ENCODE results near the gene MPP3.

MPP3 gene

GRCh38 chr17:43849116-43849515 lies 16.2 kb upstream of the MPP3 start:
- TF ChIP-seq TAF1 (IDR thresholded peaks at IDR 0.05; ENCODE audit: low read depth), result no peak
- no peak for TF ChIP-seq NFIC (IDR thresholded peaks at IDR 0.05)
- no peak for TF ChIP-seq EP300 (IDR thresholded peaks at IDR 0.05; ENCODE audit: borderline replicate concordance)
- TF ChIP-seq EGR1 (IDR thresholded peaks at IDR 0.05), result no peak
- TF ChIP-seq USF1 (IDR thresholded peaks at IDR 0.05), result no peak
- no peak for TF ChIP-seq TEAD4 (IDR thresholded peaks at IDR 0.05)
- no peak for TF ChIP-seq FOXM1 (IDR thresholded peaks at IDR 0.05; ENCODE audit: borderline replicate concordance, low read depth)
- no peak for TF ChIP-seq RAD21 (IDR thresholded peaks at IDR 0.05; ENCODE audit: low read depth)
- TF ChIP-seq ZBTB7A (IDR thresholded peaks at IDR 0.05; ENCODE audit: low read depth), result no peak
- no peak for TF ChIP-seq REST (IDR thresholded peaks at IDR 0.05; ENCODE audit: low read depth)
- no peak for TF ChIP-seq CREB1 (IDR thresholded peaks at IDR 0.05; ENCODE audit: low read depth)
- TF ChIP-seq YY1 (IDR thresholded peaks at IDR 0.05; ENCODE audit: low read depth), result no peak
- TF ChIP-seq TCF12 (IDR thresholded peaks at IDR 0.05; ENCODE audit: low read depth), result no peak
- no peak for TF ChIP-seq CEBPB (IDR thresholded peaks at IDR 0.05)
- TF ChIP-seq MAX (IDR thresholded peaks at IDR 0.05), result no peak

- TF ChIP-seq ZBTB7A (IDR thresholded peaks at IDR 0.05; ENCODE audit: low read depth), result no peak
- TF ChIP-seq YY1 (IDR thresholded peaks at IDR 0.05; ENCODE audit: low read depth), result no peak
- no peak for TF ChIP-seq CEBPB (IDR thresholded peaks at IDR 0.05)
- no peak for TF ChIP-seq EGR1 (IDR thresholded peaks at IDR 0.05)
- TF ChIP-seq REST (IDR thresholded peaks at IDR 0.05; ENCODE audit: low read depth), result no peak
- no peak for TF ChIP-seq RAD21 (IDR thresholded peaks at IDR 0.05; ENCODE audit: low read depth)
- no peak for TF ChIP-seq TAF1 (IDR thresholded peaks at IDR 0.05; ENCODE audit: low read depth)
- TF ChIP-seq MAX (IDR thresholded peaks at IDR 0.05), result no peak
- TF ChIP-seq TEAD4 (IDR thresholded peaks at IDR 0.05), result no peak
- no peak for TF ChIP-seq NFIC (IDR thresholded peaks at IDR 0.05)
- no peak for TF ChIP-seq EP300 (IDR thresholded peaks at IDR 0.05; ENCODE audit: borderline replicate concordance)
- no peak for TF ChIP-seq FOXM1 (IDR thresholded peaks at IDR 0.05; ENCODE audit: borderline replicate concordance, low read depth)
- TF ChIP-seq USF1 (IDR thresholded peaks at IDR 0.05), result no peak
- no peak for TF ChIP-seq CREB1 (IDR thresholded peaks at IDR 0.05; ENCODE audit: low read depth)
- no peak for TF ChIP-seq TCF12 (IDR thresholded peaks at IDR 0.05; ENCODE audit: low read depth)
These were observed 15.7 kb upstream of the MPP3 start for GRCh38 chr17:43848601-43849000.

GRCh38 chr17:43846963-43847371 lies 14.0 kb upstream of the MPP3 start, which contains the start of gene CD300LG:
Gene CD300LG (plus strand): TSS chr17:43847176. CDS start chr17:43847217, 41 bp downstream.
- TF ChIP-seq FOXM1 (IDR thresholded peaks at IDR 0.05; ENCODE audit: borderline replicate concordance, low read depth), result no peak
- TF ChIP-seq TCF12 (IDR thresholded peaks at IDR 0.05; ENCODE audit: low read depth), result no peak
- TF ChIP-seq EGR1 (IDR thresholded peaks at IDR 0.05), result no peak
- no peak for TF ChIP-seq NFIC (IDR thresholded peaks at IDR 0.05)
- no peak for TF ChIP-seq MAX (IDR thresholded peaks at IDR 0.05)

GRCh38 chr17:43846221-43846712 lies 13.3 kb upstream of the MPP3 start:
- TF ChIP-seq REST (IDR thresholded peaks at IDR 0.05; ENCODE audit: low read depth) (no peak), USF1 (IDR thresholded peaks at IDR 0.05) (no peak), ZBTB7A (IDR thresholded peaks at IDR 0.05; ENCODE audit: low read depth) (peak; percentile 82; the same call in 1 of the 2 replicates), EGR1 (IDR thresholded peaks at IDR 0.05) (no peak), TAF1 (IDR thresholded peaks at IDR 0.05; ENCODE audit: low read depth) (no peak), RAD21 (IDR thresholded peaks at IDR 0.05; ENCODE audit: low read depth) (peak; percentile 91), TCF12 (IDR thresholded peaks at IDR 0.05; ENCODE audit: low read depth) (no peak), CREB1 (IDR thresholded peaks at IDR 0.05; ENCODE audit: low read depth) (no peak), TEAD4 (IDR thresholded peaks at IDR 0.05) (no peak), EP300 (IDR thresholded peaks at IDR 0.05; ENCODE audit: borderline replicate concordance) (no peak), CEBPB (IDR thresholded peaks at IDR 0.05) (no peak), MAX (IDR thresholded peaks at IDR 0.05) (0 out of 2 replicates have a peak, but pooled peaks have one; percentile 19), FOXM1 (IDR thresholded peaks at IDR 0.05; ENCODE audit: borderline replicate concordance, low read depth) (no peak; the same call in 1 of the 2 replicates), NFIC (IDR thresholded peaks at IDR 0.05) (no peak), YY1 (IDR thresholded peaks at IDR 0.05; ENCODE audit: low read depth) (no peak)
